HEK293 (cell line): ENCODE measurements around the gene ENGASE.

Source experiments
- CTCF ChIP-seq: fragments of 450-650 bp; formaldehyde crosslinking; IDR thresholded peaks from 2 replicates; pipeline ENCODE4 v1.5.1; 2016; ENCODE audit warnings: missing biosample characterization, missing genetic modification characterization
- TCF7L2 ChIP-seq: IDR thresholded peaks from 2 replicates; pipeline ENCODE4 v1.6.1; 2011; ENCODE audit warnings: low read depth, mild to moderate bottlenecking, inconsistent platforms, low read length, moderate library complexity, borderline replicate concordance
- ZBTB11 ChIP-seq: fragments of 450-650 bp; formaldehyde crosslinking; conservative IDR thresholded peaks from 2 replicates; pipeline ENCODE4 v1.5.1; 2016; ENCODE audit warnings: low read depth, missing biosample characterization, missing genetic modification characterization
- ZBTB21 ChIP-seq: fragments of 450-650 bp; formaldehyde crosslinking; IDR thresholded peaks from 2 replicates; pipeline ENCODE4 v1.5.1; 2017; ENCODE audit warnings: missing biosample characterization, missing genetic modification characterization
- ZFP41 ChIP-seq: fragments of 450-650 bp; formaldehyde crosslinking; IDR thresholded peaks from 2 replicates; pipeline ENCODE4 v1.5.1; 2016; ENCODE audit warnings: missing biosample characterization, missing genetic modification characterization, borderline replicate concordance
- ZNF138 ChIP-seq: fragments of 450-650 bp; formaldehyde crosslinking; IDR thresholded peaks from 2 replicates; pipeline ENCODE4 v1.5.1; 2016; ENCODE audit warnings: missing biosample characterization, missing genetic modification characterization, borderline replicate concordance
- ZNF223 ChIP-seq: fragments of 450-650 bp; formaldehyde crosslinking; IDR thresholded peaks from 2 replicates; pipeline ENCODE4 v1.5.1; 2016; ENCODE audit warnings: missing biosample characterization, missing genetic modification characterization
- ZNF274 ChIP-seq, 2 experiments: fragments of 200-500 bp in 1 of 2; fragments of 450-650 bp in 1 of 2; sonication (Bioruptor generic) in 1 of 2; formaldehyde crosslinking in 1 of 2; IDR thresholded peaks; 2 replicates each; pipeline versions ENCODE4 v1.5.1 to v1.6.1; 2014 to 2016; ENCODE audit warnings: borderline replicate concordance in 1 of 2, inconsistent platforms in 1 of 2, low read length in 1 of 2, missing biosample characterization in 1 of 2, missing genetic modification characterization in 1 of 2
- ZNF404 ChIP-seq: fragments of 450-650 bp; formaldehyde crosslinking; IDR thresholded peaks from 2 replicates; pipeline ENCODE4 v1.5.1; 2017; ENCODE audit warnings: missing biosample characterization, missing genetic modification characterization
- ZNF654 ChIP-seq: fragments of 450-650 bp; formaldehyde crosslinking; IDR thresholded peaks from 2 replicates; pipeline ENCODE4 v1.5.1; 2016; ENCODE audit warnings: low read depth, missing biosample characterization, missing genetic modification characterization
- ZNF658 ChIP-seq: fragments of 450-650 bp; formaldehyde crosslinking; IDR thresholded peaks from 2 replicates; pipeline ENCODE4; 2016; ENCODE audit warnings: missing biosample characterization, missing genetic modification characterization

- TF ChIP-seq ZNF274 (IDR thresholded peaks at IDR 0.05; ENCODE audit: low read length) (no peak), ZNF274 (tag by site-specific recombination; IDR thresholded peaks at IDR 0.05; ENCODE audit: borderline replicate concordance) (no peak), ZBTB11 (tag by site-specific recombination) (no peak), CTCF (tag by site-specific recombination) (no peak), ZNF138 (tag by site-specific recombination) (no peak), ZNF404 (tag by site-specific recombination) (no peak), TCF7L2 (no peak), ZBTB21 (no peak), ZNF654 (tag by site-specific recombination) (no peak), ZFP41 (no peak), ZNF658 (tag by site-specific recombination) (no peak), ZNF223 (tag by site-specific recombination) (no peak)
Measured at GRCh38 chr17:79097226-79098055, 22.8 kb downstream of the ENGASE start.
